GM23338 (cell line): ENCODE data around the gene TMEM86A. TPM values are rescaled to one million over a fixed set of nuclear protein-coding genes. Genes with fewer than 3 reads are reported as not detected.

Experiments used
- ATAC-seq: fragments of 200-7000 bp; cut with Tn5 transposase; 3 replicates; pipeline ENCODE4 v1.9.1; 2020
- DNase-seq: peaks from one replicate; pipeline ENCODE4 v3.0.0-alpha.2; 2015; ENCODE audit warnings: low spot score
- H2AFZ ChIP-seq: fragments of 200-600 bp; sonication (generic); 2 replicates; pipeline ENCODE4 v1.8.0; 2016; ENCODE audit warnings: antibody characterized with exemption, mild to moderate bottlenecking, moderate library complexity
- H3F3A ChIP-seq: fragments of 200-600 bp; sonication (generic); replicated peaks from 2 replicates; pipeline ENCODE4 v1.8.0; 2017; ENCODE audit warnings: antibody characterized with exemption, mixed run types, low read depth
- H3K27ac ChIP-seq: fragments of 200-600 bp; sonication (generic); 2 replicates; pipeline ENCODE4 v1.6.1; 2016; ENCODE audit warnings: low read depth
- H3K27me3 ChIP-seq: fragments of 200-600 bp; sonication (generic); 2 replicates; pipeline ENCODE4 v1.8.0; 2016; ENCODE audit warnings: mild to moderate bottlenecking, mixed run types, moderate library complexity; ENCODE audit not compliant: insufficient read depth
- H3K36me3 ChIP-seq: fragments of 200-600 bp; sonication (generic); 2 replicates; pipeline ENCODE4 v1.8.0; 2016; ENCODE audit warnings: mild to moderate bottlenecking; ENCODE audit not compliant: insufficient read depth
- H3K4me1 ChIP-seq: fragments of 200-600 bp; sonication (generic); 2 replicates; pipeline ENCODE4 v1.8.0; 2016; ENCODE audit warnings: mild to moderate bottlenecking, moderate library complexity; ENCODE audit not compliant: insufficient read depth
- H3K4me2 ChIP-seq: fragments of 200-600 bp; sonication (generic); 2 replicates; pipeline ENCODE4 v1.7.1; 2017; ENCODE audit warnings: mixed run types
- H3K4me3 ChIP-seq: fragments of 200-600 bp; sonication (generic); 2 replicates; pipeline ENCODE4 v1.6.1; 2016; ENCODE audit warnings: mixed run types
- H3K79me2 ChIP-seq: fragments of 200-600 bp; sonication (generic); replicated peaks from 2 replicates; pipeline ENCODE4 v1.8.0; 2017; ENCODE audit warnings: mild to moderate bottlenecking; ENCODE audit not compliant: insufficient read depth
- H3K9me2 ChIP-seq: fragments of 200-600 bp; sonication (generic); 2 replicates; pipeline ENCODE4 v1.8.0; 2017; ENCODE audit not compliant: insufficient read depth
- H4K20me1 ChIP-seq: fragments of 200-600 bp; sonication (generic); replicated peaks from 2 replicates; pipeline ENCODE4 v1.8.0; 2017; ENCODE audit warnings: mild to moderate bottlenecking; ENCODE audit not compliant: insufficient read depth
- H3K27ac Mint-ChIP-seq: 2 replicates; pipeline ENCODE4 v1.8.0; 2020; ENCODE audit warnings: inconsistent platforms, mild to moderate bottlenecking, moderate library complexity, mixed read lengths
- H3K27me3 Mint-ChIP-seq: 3 replicates; pipeline ENCODE4 v1.8.0; 2022; ENCODE audit warnings: low read depth, mild to moderate bottlenecking, moderate library complexity, mixed read lengths, inconsistent platforms; ENCODE audit not compliant: insufficient read depth, poor library complexity
- H3K36me3 Mint-ChIP-seq: 3 replicates; pipeline ENCODE4 v1.8.0; 2021; ENCODE audit warnings: low read depth, mild to moderate bottlenecking, inconsistent platforms, moderate library complexity, mixed read lengths
- H3K4me1 Mint-ChIP-seq: 3 replicates; pipeline ENCODE4 v1.8.0; 2020; ENCODE audit warnings: mild to moderate bottlenecking, inconsistent platforms, mixed read lengths
- H3K4me3 Mint-ChIP-seq: 3 replicates; pipeline ENCODE4 v1.8.0; 2021; ENCODE audit warnings: moderate library complexity, mild to moderate bottlenecking, inconsistent platforms, mixed read lengths
- H3K9me3 Mint-ChIP-seq: 3 replicates; pipeline ENCODE4 v1.8.0; 2020; ENCODE audit warnings: moderate library complexity, mild to moderate bottlenecking, inconsistent platforms, mixed read lengths
- CREB1 ChIP-seq: fragments of 250-450 bp; sonication (Bioruptor Pico); IDR thresholded peaks from 2 replicates; pipeline ENCODE4 v1.5.0; 2020; ENCODE audit warnings: low read depth, mild to moderate bottlenecking, moderate library complexity
- EZH2 ChIP-seq: fragments of 200-600 bp; sonication (generic); IDR thresholded peaks from one replicate; pipeline ENCODE4 v1.8.0; 2017; ENCODE audit warnings: antibody characterized with exemption, mild to moderate bottlenecking, low read depth; ENCODE audit not compliant: unreplicated experiment
- EZH2phosphoT487 ChIP-seq: fragments of 200-600 bp; sonication (generic); IDR thresholded peaks from one replicate; pipeline ENCODE4 v1.8.1; 2018; ENCODE audit warnings: antibody characterized with exemption; ENCODE audit not compliant: unreplicated experiment
- JUNB ChIP-seq: IDR thresholded peaks from one replicate; pipeline ENCODE4 v1.6.1; 2016; ENCODE audit warnings: antibody characterized with exemption; ENCODE audit not compliant: unreplicated experiment
- NANOG ChIP-seq: IDR thresholded peaks from 2 replicates; pipeline ENCODE4 v1.6.1; 2016; ENCODE audit warnings: antibody characterized with exemption, borderline replicate concordance
- POLR2AphosphoS5 ChIP-seq: IDR thresholded peaks from 2 replicates; pipeline ENCODE4 v1.6.1; 2016; ENCODE audit warnings: antibody characterized with exemption, low read depth
- STAT1 ChIP-seq: IDR thresholded peaks from one replicate; pipeline ENCODE4 v1.6.1; 2016; ENCODE audit warnings: antibody characterized with exemption; ENCODE audit not compliant: unreplicated experiment
- ZNF114 ChIP-seq: fragments of 250-450 bp; sonication (Bioruptor Pico); IDR thresholded peaks from 2 replicates; pipeline ENCODE4 v1.5.0; 2020; ENCODE audit warnings: mild to moderate bottlenecking, moderate library complexity
- ZNF331 ChIP-seq: fragments of 250-450 bp; sonication (Bioruptor Pico); IDR thresholded peaks from 2 replicates; pipeline ENCODE4 v1.5.0; 2020; ENCODE audit warnings: low read depth, mild to moderate bottlenecking, moderate library complexity
- polyA plus RNA-seq: library from polyadenylated mRNA; unstranded; fragments of >200 nt; fragmentation: Nextera tagmentation; extraction: Ambion mirVana; gene quantifications from 2 replicates; pipeline ENCODE4 v1.2.1, GENCODE V29; 2016
- total RNA-seq: library from RNA; depleted of rRNA; stranded (reverse); fragments of >200 nt; shearing (Covaris generic); gene quantifications from 2 replicates; pipeline ENCODE4 v1.2.3, GENCODE V29; 2014
- TF ChIP-seq, protein P1 (sequence below): IDR thresholded peaks from one replicate; pipeline ENCODE4 v1.6.1; 2018; ENCODE audit warnings: antibody characterized with exemption; ENCODE audit not compliant: unreplicated experiment
- TF ChIP-seq, protein P2 (sequence below): fragments of 250-450 bp; sonication (Bioruptor Pico); IDR thresholded peaks from 2 replicates; pipeline ENCODE4 v1.5.0; 2020; ENCODE audit warnings: mild to moderate bottlenecking, moderate library complexity
- TF ChIP-seq, protein P3 (sequence below), 2 experiments: fragments of 200-600 bp in 1 of 2; sonication (generic) in 1 of 2; conservative IDR thresholded peaks; 2 replicates each; pipeline versions ENCODE4 v1.5.1 to v1.6.1; 2016 to 2017; ENCODE audit warnings: antibody characterized with exemption in 2 of 2, low read depth in 2 of 2, mild to moderate bottlenecking in 2 of 2, moderate library complexity in 1 of 2
- TF ChIP-seq, protein P4 (sequence below): IDR thresholded peaks from 2 replicates; pipeline ENCODE4 v1.6.1; 2016; ENCODE audit warnings: antibody characterized with exemption

The TMEM86A gene
- total and polyA plus RNA-seq, 2 experiments from 2014 or later, result 0.45 to 0.91 TPM

DNA sequence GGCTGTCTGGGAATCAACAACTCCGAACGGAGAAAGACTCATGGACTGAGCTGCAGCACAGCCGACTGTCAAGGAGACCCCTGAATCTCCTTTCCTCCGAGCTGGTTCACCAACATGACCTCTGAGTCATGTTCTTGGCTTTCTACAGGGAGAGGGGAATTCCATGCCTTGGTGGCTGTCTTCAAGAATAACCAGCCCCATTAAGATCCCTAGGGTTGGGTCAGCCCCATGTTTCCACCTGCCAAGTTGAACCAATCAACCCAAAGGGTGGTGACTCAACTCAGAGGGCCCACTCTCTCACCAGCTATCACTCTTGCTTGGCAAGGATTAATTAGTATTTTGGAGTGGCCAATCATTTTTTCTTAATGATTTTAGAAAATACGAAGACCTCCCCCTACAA is 55.7 kb downstream of the TMEM86A start:
- H3K4me2 ChIP-seq, result no peak overlapping the region
- H3K9me3 Mint-ChIP-seq, result no peaks in the 10 kb centered on the region
- no peaks in the 10 kb centered on the region for H3K27me3 ChIP-seq
- 0 out of 2 replicates have a peak, but pooled peaks cover 4% of the 10 kb centered on the region for H3K4me1 ChIP-seq
- H3K36me3 ChIP-seq, result no peaks in the 10 kb centered on the region
- no peaks in the 10 kb centered on the region for H3K9me2 ChIP-seq
- H3K4me3 ChIP-seq, result no peak overlapping the region
- H3K27ac ChIP-seq, result no peak overlapping the region
- H3K4me1 Mint-ChIP-seq, result peaks cover 8% of the 10 kb centered on the region; the same call in 2 of the 3 replicates
- H3K79me2 ChIP-seq, result no peaks in the 10 kb centered on the region
- H3K4me3 Mint-ChIP-seq, result no peak overlapping the region
- TF ChIP-seq, protein P1, sequence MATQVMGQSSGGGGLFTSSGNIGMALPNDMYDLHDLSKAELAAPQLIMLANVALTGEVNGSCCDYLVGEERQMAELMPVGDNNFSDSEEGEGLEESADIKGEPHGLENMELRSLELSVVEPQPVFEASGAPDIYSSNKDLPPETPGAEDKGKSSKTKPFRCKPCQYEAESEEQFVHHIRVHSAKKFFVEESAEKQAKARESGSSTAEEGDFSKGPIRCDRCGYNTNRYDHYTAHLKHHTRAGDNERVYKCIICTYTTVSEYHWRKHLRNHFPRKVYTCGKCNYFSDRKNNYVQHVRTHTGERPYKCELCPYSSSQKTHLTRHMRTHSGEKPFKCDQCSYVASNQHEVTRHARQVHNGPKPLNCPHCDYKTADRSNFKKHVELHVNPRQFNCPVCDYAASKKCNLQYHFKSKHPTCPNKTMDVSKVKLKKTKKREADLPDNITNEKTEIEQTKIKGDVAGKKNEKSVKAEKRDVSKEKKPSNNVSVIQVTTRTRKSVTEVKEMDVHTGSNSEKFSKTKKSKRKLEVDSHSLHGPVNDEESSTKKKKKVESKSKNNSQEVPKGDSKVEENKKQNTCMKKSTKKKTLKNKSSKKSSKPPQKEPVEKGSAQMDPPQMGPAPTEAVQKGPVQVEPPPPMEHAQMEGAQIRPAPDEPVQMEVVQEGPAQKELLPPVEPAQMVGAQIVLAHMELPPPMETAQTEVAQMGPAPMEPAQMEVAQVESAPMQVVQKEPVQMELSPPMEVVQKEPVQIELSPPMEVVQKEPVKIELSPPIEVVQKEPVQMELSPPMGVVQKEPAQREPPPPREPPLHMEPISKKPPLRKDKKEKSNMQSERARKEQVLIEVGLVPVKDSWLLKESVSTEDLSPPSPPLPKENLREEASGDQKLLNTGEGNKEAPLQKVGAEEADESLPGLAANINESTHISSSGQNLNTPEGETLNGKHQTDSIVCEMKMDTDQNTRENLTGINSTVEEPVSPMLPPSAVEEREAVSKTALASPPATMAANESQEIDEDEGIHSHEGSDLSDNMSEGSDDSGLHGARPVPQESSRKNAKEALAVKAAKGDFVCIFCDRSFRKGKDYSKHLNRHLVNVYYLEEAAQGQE, result no peak
- no peak for TF ChIP-seq CREB1 (CRISPR knock-in tag)
- TF ChIP-seq, protein P2, sequence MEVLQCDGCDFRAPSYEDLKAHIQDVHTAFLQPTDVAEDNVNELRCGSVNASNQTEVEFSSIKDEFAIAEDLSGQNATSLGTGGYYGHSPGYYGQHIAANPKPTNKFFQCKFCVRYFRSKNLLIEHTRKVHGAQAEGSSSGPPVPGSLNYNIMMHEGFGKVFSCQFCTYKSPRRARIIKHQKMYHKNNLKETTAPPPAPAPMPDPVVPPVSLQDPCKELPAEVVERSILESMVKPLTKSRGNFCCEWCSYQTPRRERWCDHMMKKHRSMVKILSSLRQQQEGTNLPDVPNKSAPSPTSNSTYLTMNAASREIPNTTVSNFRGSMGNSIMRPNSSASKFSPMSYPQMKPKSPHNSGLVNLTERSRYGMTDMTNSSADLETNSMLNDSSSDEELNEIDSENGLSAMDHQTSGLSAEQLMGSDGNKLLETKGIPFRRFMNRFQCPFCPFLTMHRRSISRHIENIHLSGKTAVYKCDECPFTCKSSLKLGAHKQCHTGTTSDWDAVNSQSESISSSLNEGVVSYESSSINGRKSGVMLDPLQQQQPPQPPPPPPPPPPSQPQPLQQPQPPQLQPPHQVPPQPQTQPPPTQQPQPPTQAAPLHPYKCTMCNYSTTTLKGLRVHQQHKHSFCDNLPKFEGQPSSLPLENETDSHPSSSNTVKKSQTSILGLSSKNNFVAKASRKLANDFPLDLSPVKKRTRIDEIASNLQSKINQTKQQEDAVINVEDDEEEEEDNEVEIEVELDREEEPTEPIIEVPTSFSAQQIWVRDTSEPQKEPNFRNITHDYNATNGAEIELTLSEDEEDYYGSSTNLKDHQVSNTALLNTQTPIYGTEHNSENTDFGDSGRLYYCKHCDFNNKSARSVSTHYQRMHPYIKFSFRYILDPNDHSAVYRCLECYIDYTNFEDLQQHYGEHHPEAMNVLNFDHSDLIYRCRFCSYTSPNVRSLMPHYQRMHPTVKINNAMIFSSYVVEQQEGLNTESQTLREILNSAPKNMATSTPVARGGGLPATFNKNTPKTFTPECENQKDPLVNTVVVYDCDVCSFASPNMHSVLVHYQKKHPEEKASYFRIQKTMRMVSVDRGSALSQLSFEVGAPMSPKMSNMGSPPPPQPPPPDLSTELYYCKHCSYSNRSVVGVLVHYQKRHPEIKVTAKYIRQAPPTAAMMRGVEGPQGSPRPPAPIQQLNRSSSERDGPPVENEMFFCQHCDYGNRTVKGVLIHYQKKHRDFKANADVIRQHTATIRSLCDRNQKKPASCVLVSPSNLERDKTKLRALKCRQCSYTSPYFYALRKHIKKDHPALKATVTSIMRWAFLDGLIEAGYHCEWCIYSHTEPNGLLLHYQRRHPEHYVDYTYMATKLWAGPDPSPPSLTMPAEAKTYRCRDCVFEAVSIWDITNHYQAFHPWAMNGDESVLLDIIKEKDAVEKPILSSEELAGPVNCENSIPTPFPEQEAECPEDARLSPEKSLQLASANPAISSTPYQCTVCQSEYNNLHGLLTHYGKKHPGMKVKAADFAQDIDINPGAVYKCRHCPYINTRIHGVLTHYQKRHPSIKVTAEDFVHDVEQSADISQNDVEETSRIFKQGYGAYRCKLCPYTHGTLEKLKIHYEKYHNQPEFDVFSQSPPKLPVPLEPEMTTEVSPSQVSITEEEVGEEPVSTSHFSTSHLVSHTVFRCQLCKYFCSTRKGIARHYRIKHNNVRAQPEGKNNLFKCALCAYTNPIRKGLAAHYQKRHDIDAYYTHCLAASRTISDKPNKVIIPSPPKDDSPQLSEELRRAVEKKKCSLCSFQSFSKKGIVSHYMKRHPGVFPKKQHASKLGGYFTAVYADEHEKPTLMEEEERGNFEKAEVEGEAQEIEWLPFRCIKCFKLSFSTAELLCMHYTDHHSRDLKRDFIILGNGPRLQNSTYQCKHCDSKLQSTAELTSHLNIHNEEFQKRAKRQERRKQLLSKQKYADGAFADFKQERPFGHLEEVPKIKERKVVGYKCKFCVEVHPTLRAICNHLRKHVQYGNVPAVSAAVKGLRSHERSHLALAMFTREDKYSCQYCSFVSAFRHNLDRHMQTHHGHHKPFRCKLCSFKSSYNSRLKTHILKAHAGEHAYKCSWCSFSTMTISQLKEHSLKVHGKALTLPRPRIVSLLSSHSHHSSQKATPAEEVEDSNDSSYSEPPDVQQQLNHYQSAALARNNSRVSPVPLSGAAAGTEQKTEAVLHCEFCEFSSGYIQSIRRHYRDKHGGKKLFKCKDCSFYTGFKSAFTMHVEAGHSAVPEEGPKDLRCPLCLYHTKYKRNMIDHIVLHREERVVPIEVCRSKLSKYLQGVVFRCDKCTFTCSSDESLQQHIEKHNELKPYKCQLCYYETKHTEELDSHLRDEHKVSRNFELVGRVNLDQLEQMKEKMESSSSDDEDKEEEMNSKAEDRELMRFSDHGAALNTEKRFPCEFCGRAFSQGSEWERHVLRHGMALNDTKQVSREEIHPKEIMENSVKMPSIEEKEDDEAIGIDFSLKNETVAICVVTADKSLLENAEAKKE (CRISPR knock-in tag), result no peak
- no peak for TF ChIP-seq ZNF114 (CRISPR knock-in tag)
- TF ChIP-seq, protein P3, sequence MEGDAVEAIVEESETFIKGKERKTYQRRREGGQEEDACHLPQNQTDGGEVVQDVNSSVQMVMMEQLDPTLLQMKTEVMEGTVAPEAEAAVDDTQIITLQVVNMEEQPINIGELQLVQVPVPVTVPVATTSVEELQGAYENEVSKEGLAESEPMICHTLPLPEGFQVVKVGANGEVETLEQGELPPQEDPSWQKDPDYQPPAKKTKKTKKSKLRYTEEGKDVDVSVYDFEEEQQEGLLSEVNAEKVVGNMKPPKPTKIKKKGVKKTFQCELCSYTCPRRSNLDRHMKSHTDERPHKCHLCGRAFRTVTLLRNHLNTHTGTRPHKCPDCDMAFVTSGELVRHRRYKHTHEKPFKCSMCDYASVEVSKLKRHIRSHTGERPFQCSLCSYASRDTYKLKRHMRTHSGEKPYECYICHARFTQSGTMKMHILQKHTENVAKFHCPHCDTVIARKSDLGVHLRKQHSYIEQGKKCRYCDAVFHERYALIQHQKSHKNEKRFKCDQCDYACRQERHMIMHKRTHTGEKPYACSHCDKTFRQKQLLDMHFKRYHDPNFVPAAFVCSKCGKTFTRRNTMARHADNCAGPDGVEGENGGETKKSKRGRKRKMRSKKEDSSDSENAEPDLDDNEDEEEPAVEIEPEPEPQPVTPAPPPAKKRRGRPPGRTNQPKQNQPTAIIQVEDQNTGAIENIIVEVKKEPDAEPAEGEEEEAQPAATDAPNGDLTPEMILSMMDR (conservative IDR thresholded peaks at IDR 0.05; ENCODE audit: low read depth in 2 of 2), result no peak
- TF ChIP-seq, protein P4, sequence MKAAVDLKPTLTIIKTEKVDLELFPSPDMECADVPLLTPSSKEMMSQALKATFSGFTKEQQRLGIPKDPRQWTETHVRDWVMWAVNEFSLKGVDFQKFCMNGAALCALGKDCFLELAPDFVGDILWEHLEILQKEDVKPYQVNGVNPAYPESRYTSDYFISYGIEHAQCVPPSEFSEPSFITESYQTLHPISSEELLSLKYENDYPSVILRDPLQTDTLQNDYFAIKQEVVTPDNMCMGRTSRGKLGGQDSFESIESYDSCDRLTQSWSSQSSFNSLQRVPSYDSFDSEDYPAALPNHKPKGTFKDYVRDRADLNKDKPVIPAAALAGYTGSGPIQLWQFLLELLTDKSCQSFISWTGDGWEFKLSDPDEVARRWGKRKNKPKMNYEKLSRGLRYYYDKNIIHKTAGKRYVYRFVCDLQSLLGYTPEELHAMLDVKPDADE, result no peak
- no peak for TF ChIP-seq EZH2
- TF ChIP-seq ZNF331 (CRISPR knock-in tag), result no peak
- no peak for TF ChIP-seq JUNB
- TF ChIP-seq STAT1, result no peak
- no peak for TF ChIP-seq EZH2phosphoT487
- TF ChIP-seq NANOG, result no peak
- TF ChIP-seq POLR2AphosphoS5, result no peak
- H3K27ac Mint-ChIP-seq, result no peak overlapping the region
- H4K20me1 ChIP-seq, result no peaks in the 10 kb centered on the region
- peaks cover 3% of the 10 kb centered on the region for H3K27me3 Mint-ChIP-seq
- no peak for DNase-seq
- ATAC-seq, result no peak
- no peaks in the 10 kb centered on the region for H3K36me3 Mint-ChIP-seq
- no peak overlapping the region for H2AFZ ChIP-seq
- H3F3A ChIP-seq, result no peaks in the 10 kb centered on the region
